K562 (cell line): ENCODE data around the gene MET. TPM values are rescaled to one million over a fixed set of nuclear protein-coding genes. Genes with fewer than 3 reads are reported as not detected.

Experiments
- ATAC-seq: fragments of 200-7000 bp; cut with Tn5 transposase; 3 replicates; pipeline ENCODE4 v1.9.1; 2020; ENCODE audit warnings: moderate library complexity
- BruUV-seq: library from RNA; stranded (reverse); fragments of 400-500 nt; replicated peaks from 2 replicates; lab custom pipeline; 2021; lab: Mats Ljungman, UMichigan
- CTCF ChIA-PET: fragments of 300-600 bp; formaldehyde crosslinking; extraction: SDS; loops from one replicate; lab custom pipeline; 2021; ENCODE audit warnings: low intra/inter-chr PET ratio; lab: Yijun Ruan, JAX
- POLR2A ChIA-PET: fragments of 300-600, 350-650 bp; sonication (Branson Sonifier 250); formaldehyde crosslinking; extraction: SDS; loops from one replicate; lab custom pipeline; 2021; ENCODE audit warnings: antibody characterized with exemption, inconsistent platforms; lab: Yijun Ruan, JAX
- DNase-seq, 4 experiments: peaks; one replicate each; pipeline versions ENCODE4 v3.0.0 to v3.0.0-alpha.2; 2011 to 2018; ENCODE audit warnings: low spot score in 3 of 4, mixed read lengths in 3 of 4; ENCODE audit errors: extremely low read depth in 1 of 4
- FAIRE-seq: peaks from 2 replicates; lab custom pipeline; 2011; peaks lifted over from hg19 to GRCh38; lab: Jason Lieb, UNC
- H2AFZ ChIP-seq: 2 replicates; pipeline ENCODE4 v1.6.0; 2011; ENCODE audit warnings: low read depth, low read length, control low read depth, inconsistent platforms
- H3K27ac ChIP-seq: fragments of 200-600 bp; 3 replicates; pipeline ENCODE4 v1.8.0; 2011; ENCODE audit warnings: low read depth, mild to moderate bottlenecking, control low read depth, inconsistent platforms, low read length, moderate library complexity, mixed read lengths; ENCODE audit errors: extremely low read depth
- H3K27me3 ChIP-seq, 2 experiments: fragments of 300-600 bp in 1 of 2; 2 replicates in 1 of 2; 3 replicates in 1 of 2; pipeline versions ENCODE4 v1.6.0 to v1.8.0; 2011; ENCODE audit warnings: inconsistent platforms in 2 of 2, low read length in 2 of 2, mild to moderate bottlenecking in 1 of 2, mixed read lengths in 1 of 2, moderate library complexity in 1 of 2; ENCODE audit not compliant: control insufficient read depth in 2 of 2, insufficient read depth in 2 of 2
- H3K36me3 ChIP-seq: fragments of 300-600 bp; 3 replicates; pipeline ENCODE4 v1.8.0; 2011; ENCODE audit warnings: mild to moderate bottlenecking, low read length, inconsistent platforms; ENCODE audit not compliant: control insufficient read depth, insufficient read depth
- H3K4me1 ChIP-seq, 2 experiments: fragments of 200-600 bp in 1 of 2; replicated peaks in 1 of 2; 2 replicates in 1 of 2; 3 replicates in 1 of 2; pipeline versions ENCODE4 v1.5.1 to v1.8.0; 2011; ENCODE audit warnings: inconsistent platforms in 2 of 2, low read length in 2 of 2, mild to moderate bottlenecking in 1 of 2, mixed read lengths in 1 of 2, moderate library complexity in 1 of 2; ENCODE audit not compliant: control insufficient read depth in 2 of 2, insufficient read depth in 2 of 2
- H3K4me2 ChIP-seq: 2 replicates; pipeline ENCODE4 v1.6.1; 2011; ENCODE audit warnings: low read length, control low read depth, inconsistent platforms, mixed read lengths; ENCODE audit not compliant: insufficient read depth
- H3K4me3 ChIP-seq: fragments of 200-600 bp; sonication (generic), shearing (Covaris generic); 2 replicates; pipeline ENCODE4 v1.5.1; 2016; ENCODE audit warnings: control low read depth, inconsistent platforms
- H3K79me2 ChIP-seq: fragments of 200-600 bp; 3 replicates; pipeline ENCODE4 v1.8.0; 2011; ENCODE audit warnings: low read length, inconsistent platforms; ENCODE audit not compliant: control insufficient read depth, insufficient read depth
- H3K9ac ChIP-seq, 2 experiments: 2 replicates each; pipeline versions ENCODE4 v1.6.0 to v1.6.1; 2011; ENCODE audit warnings: low read depth in 2 of 2, low read length in 2 of 2, control low read depth in 1 of 2, inconsistent platforms in 1 of 2, mild to moderate bottlenecking in 1 of 2, mixed read lengths in 1 of 2; ENCODE audit not compliant: insufficient read depth in 1 of 2
- H3K9me1 ChIP-seq: one replicate; pipeline ENCODE4 v1.6.0; 2011; ENCODE audit warnings: inconsistent platforms, mild to moderate bottlenecking, low read length, moderate library complexity; ENCODE audit not compliant: control insufficient read depth, insufficient read depth
- H3K9me3 ChIP-seq: replicated peaks from 2 replicates; pipeline ENCODE4 v1.5.1; 2011; ENCODE audit warnings: low read depth, low read length, inconsistent platforms; ENCODE audit not compliant: control insufficient read depth, insufficient read depth
- H4K20me1 ChIP-seq: replicated peaks from 2 replicates; pipeline ENCODE4 v1.6.1; 2011; ENCODE audit warnings: low read length, inconsistent platforms, mixed read lengths; ENCODE audit not compliant: control insufficient read depth, insufficient read depth
- CBX5 ChIP-seq: IDR thresholded peaks from 2 replicates; pipeline ENCODE4 v1.6.1; 2014; ENCODE audit warnings: low read depth, borderline replicate concordance
- ERF ChIP-seq: fragments of 450-650 bp; formaldehyde crosslinking; IDR thresholded peaks from 2 replicates; pipeline ENCODE4 v1.4.0; 2020; ENCODE audit warnings: mild to moderate bottlenecking, mixed read lengths
- RBM17 ChIP-seq: fragments of 200-400 bp; formaldehyde crosslinking; IDR thresholded peaks from 2 replicates; pipeline ENCODE4 v1.6.1; 2017; ENCODE audit warnings: low read depth, mild to moderate bottlenecking, low read length, borderline replicate concordance
- SETDB1 ChIP-seq: IDR thresholded peaks from one replicate; pipeline ENCODE4 v1.6.1; 2012; ENCODE audit warnings: low read length, control low read depth, inconsistent platforms
- ZBTB49 ChIP-seq: sonication (generic); formaldehyde crosslinking; IDR thresholded peaks from 2 replicates; pipeline ENCODE4 v1.8.0; 2022; ENCODE audit warnings: missing genetic modification reagents, mild to moderate bottlenecking, borderline replicate concordance
- WGBS: fragments of 100-300 bp; shearing (Covaris generic); methylation state at CpG from one replicate; pipeline ENCODE4 v1.1.6; 2016; ENCODE audit warnings: low coverage, mixed read lengths; ENCODE audit not compliant: insufficient coverage; ENCODE audit errors: missing lambda C conversion rate; 5-methylcytosine and 5-hydroxymethylcytosine counted together
- in situ Hi-C: fragments of 300-500 bp; cut with MboI; formaldehyde crosslinking; loops from 4 replicates; pipeline ENCODE4 v1.15.0; 2018; ENCODE audit warnings: inconsistent platforms, mixed read lengths
- intact Hi-C: fragments of 100-400 bp; cut with micrococcal nuclease; formaldehyde crosslinking; loops from 2 replicates; pipeline ENCODE4 v1.14.2; 2022
- polyA plus RNA-seq, 8 experiments: library from polyadenylated mRNA; depleted of rRNA in 4 of 8; stranded (reverse) in 5 of 8; unstranded in 3 of 8; fragments of >200 nt; fragmentation: Nextera tagmentation in 2 of 8; fragmentation: Illumina TruSeq in 1 of 8; extraction: Ambion mirVana in 2 of 8; extraction: Trizol in 1 of 8; gene quantifications; 2 replicates each; pipeline versions ENCODE4 v1.2.1 to v1.2.3, GENCODE V29; 2011 to 2014; ENCODE audit warnings: inconsistent platforms in 1 of 8, missing spikeins in 1 of 8
- total RNA-seq, 7 experiments: library from RNA; depleted of rRNA in 6 of 7; stranded (reverse); fragments of >200 nt in 6 of 7; fragmentation: Illumina TruSeq in 2 of 7; extraction: Trizol in 2 of 7; gene quantifications; 2 replicates each; pipeline versions ENCODE4 v1.2.1 to v1.2.3, GENCODE V29; 2011 to 2021; ENCODE audit warnings: low replicate concordance in 1 of 7
- TF ChIP-seq, protein P1 (sequence below): sonication (generic); formaldehyde crosslinking; IDR thresholded peaks from 2 replicates; pipeline ENCODE4 v1.8.0; 2023; ENCODE audit warnings: mild to moderate bottlenecking, missing genetic modification reagents
- TF ChIP-seq, protein P2 (sequence below): fragments of 200-800 bp; sonication (Bioruptor generic); IDR thresholded peaks from 2 replicates; pipeline ENCODE4 v1.6.1; 2016; ENCODE audit warnings: missing genetic modification characterization, missing compliant biosample characterization

Gene MET
- total and polyA plus RNA-seq, 9 of the 15 experiments (the other 6 are each of a cell fraction or from before 2014, with no cell fraction given), result 0.84 to 2.4 (median 1.1) TPM

DNA sequence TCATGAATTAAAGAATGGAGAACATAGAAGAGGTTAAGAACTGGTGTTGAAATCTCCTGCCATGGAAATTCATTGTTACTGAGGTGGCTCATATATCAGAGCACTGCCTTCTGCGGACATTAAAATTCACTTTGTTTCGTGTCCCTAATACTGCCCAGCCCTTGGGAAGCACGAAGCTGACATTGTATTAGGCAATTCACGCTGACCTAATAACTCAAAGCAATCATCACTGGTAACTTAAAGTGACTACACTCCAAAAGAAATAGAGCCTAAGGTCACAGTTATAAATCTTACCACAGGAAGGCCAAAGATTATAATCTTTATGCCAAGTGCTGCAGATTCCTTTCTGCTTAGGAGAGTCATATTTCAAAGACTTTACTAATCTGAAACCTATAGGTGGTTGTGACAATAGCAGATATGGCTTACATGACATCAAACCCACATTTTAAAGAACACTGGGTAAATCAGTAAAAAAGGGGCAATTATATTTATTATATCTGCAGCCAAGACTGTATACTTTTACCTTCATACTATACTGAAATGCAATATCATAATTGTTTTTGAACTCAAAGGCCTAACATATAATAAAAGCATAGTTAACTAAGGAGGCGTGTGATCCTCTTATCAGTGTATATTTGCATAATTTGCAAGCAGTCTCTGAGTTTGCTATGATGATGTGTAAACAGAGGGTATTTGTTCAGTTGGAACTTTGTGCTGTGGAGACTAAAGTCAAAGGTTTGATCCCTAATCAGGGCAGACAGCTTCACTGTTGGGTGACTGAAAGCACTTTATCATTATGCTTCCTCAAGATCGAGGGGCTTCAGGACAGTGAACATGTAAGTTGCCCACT is 138.5 kb downstream of the MET start:
- no peaks in the 10 kb centered on the region for H3K79me2 ChIP-seq
- FAIRE-seq, result no peak
- H3K4me3 ChIP-seq, result no peak overlapping the region
- BruUV-seq, result no TSS peak
- no peak overlapping the region for H2AFZ ChIP-seq
- H3K4me2 ChIP-seq, result no peak overlapping the region
- H3K9me1 ChIP-seq, result no peaks in the 10 kb centered on the region
- no peak for DNase-seq
- ChIA-PET POLR2A (no interaction called here), CTCF (interaction anchor here (0.9 to 4.4 kb wide), 12 partner anchors 16 to 673 kb away, joined by 3 to 37 read pairs (median 6); partner anchors contain the start of gene MET)
- H3K4me1 ChIP-seq, result no peaks in the 10 kb centered on the region
- no peaks in the 10 kb centered on the region; the same call in 1 of the 2 replicates for H4K20me1 ChIP-seq
- H3K27ac ChIP-seq, result no peak overlapping the region
- in situ Hi-C loops (loop anchor here (5.0 kb wide), 2 partner anchors 218 to 553 kb away; no protein-coding TSS in a partner anchor), intact Hi-C loops (no loop called here)
- no peaks in the 10 kb centered on the region for H3K9me3 ChIP-seq
- no peak overlapping the region for H3K9ac ChIP-seq
- peaks cover 10 to 17% of the 10 kb centered on the region in 2 experiments; a peak in 4 of 5 replicates for H3K27me3 ChIP-seq
- no peak for ATAC-seq
- WGBS, result under 1% methylated on average over 6 of the region's 6 CpGs
- H3K36me3 ChIP-seq, result no peaks in the 10 kb centered on the region
- no peak for TF ChIP-seq CBX5
- TF ChIP-seq, protein P1, sequence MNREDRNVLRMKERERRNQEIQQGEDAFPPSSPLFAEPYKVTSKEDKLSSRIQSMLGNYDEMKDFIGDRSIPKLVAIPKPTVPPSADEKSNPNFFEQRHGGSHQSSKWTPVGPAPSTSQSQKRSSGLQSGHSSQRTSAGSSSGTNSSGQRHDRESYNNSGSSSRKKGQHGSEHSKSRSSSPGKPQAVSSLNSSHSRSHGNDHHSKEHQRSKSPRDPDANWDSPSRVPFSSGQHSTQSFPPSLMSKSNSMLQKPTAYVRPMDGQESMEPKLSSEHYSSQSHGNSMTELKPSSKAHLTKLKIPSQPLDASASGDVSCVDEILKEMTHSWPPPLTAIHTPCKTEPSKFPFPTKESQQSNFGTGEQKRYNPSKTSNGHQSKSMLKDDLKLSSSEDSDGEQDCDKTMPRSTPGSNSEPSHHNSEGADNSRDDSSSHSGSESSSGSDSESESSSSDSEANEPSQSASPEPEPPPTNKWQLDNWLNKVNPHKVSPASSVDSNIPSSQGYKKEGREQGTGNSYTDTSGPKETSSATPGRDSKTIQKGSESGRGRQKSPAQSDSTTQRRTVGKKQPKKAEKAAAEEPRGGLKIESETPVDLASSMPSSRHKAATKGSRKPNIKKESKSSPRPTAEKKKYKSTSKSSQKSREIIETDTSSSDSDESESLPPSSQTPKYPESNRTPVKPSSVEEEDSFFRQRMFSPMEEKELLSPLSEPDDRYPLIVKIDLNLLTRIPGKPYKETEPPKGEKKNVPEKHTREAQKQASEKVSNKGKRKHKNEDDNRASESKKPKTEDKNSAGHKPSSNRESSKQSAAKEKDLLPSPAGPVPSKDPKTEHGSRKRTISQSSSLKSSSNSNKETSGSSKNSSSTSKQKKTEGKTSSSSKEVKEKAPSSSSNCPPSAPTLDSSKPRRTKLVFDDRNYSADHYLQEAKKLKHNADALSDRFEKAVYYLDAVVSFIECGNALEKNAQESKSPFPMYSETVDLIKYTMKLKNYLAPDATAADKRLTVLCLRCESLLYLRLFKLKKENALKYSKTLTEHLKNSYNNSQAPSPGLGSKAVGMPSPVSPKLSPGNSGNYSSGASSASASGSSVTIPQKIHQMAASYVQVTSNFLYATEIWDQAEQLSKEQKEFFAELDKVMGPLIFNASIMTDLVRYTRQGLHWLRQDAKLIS (CRISPR knock-in tag), result 0 out of 2 replicates have a peak, but pooled peaks have one; percentile 60
- no peak for TF ChIP-seq ERF (CRISPR knock-in tag)
- no peak for TF ChIP-seq RBM17
- TF ChIP-seq ZBTB49 (CRISPR knock-in tag), result no peak
- no peak for TF ChIP-seq SETDB1
- TF ChIP-seq, protein P2, sequence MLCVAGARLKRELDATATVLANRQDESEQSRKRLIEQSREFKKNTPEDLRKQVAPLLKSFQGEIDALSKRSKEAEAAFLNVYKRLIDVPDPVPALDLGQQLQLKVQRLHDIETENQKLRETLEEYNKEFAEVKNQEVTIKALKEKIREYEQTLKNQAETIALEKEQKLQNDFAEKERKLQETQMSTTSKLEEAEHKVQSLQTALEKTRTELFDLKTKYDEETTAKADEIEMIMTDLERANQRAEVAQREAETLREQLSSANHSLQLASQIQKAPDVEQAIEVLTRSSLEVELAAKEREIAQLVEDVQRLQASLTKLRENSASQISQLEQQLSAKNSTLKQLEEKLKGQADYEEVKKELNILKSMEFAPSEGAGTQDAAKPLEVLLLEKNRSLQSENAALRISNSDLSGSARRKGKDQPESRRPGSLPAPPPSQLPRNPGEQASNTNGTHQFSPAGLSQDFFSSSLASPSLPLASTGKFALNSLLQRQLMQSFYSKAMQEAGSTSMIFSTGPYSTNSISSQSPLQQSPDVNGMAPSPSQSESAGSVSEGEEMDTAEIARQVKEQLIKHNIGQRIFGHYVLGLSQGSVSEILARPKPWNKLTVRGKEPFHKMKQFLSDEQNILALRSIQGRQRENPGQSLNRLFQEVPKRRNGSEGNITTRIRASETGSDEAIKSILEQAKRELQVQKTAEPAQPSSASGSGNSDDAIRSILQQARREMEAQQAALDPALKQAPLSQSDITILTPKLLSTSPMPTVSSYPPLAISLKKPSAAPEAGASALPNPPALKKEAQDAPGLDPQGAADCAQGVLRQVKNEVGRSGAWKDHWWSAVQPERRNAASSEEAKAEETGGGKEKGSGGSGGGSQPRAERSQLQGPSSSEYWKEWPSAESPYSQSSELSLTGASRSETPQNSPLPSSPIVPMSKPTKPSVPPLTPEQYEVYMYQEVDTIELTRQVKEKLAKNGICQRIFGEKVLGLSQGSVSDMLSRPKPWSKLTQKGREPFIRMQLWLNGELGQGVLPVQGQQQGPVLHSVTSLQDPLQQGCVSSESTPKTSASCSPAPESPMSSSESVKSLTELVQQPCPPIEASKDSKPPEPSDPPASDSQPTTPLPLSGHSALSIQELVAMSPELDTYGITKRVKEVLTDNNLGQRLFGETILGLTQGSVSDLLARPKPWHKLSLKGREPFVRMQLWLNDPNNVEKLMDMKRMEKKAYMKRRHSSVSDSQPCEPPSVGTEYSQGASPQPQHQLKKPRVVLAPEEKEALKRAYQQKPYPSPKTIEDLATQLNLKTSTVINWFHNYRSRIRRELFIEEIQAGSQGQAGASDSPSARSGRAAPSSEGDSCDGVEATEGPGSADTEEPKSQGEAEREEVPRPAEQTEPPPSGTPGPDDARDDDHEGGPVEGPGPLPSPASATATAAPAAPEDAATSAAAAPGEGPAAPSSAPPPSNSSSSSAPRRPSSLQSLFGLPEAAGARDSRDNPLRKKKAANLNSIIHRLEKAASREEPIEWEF (CRISPR knock-in tag), result no peak
